GM19238 (cell line): ENCODE measurements around the gene CEACAM6.
"Not testable (repeated sequence)": the region's sequence is repeated elsewhere in the genome, so short reads cannot be mapped to it uniquely, and the experiment has no call there.

Experiments used
- DNase-seq: peaks from one replicate; pipeline ENCODE4 v3.0.0; 2011; ENCODE audit warnings: low spot score; ENCODE audit not compliant: insufficient read length

The CEACAM6 gene

GRCh38 chr19:41755328-41755913 lies at the start of gene CEACAM6:
Gene CEACAM6, plus strand, starts transcription at chr19:41755530. Its CDS starts 109 bp downstream, at chr19:41755639.
- DNase-seq, result no peak

GRCh38 chr19:41706741-41707501 lies 48.4 kb upstream of the CEACAM6 start:
- peak; percentile 75 for DNase-seq

DNA sequence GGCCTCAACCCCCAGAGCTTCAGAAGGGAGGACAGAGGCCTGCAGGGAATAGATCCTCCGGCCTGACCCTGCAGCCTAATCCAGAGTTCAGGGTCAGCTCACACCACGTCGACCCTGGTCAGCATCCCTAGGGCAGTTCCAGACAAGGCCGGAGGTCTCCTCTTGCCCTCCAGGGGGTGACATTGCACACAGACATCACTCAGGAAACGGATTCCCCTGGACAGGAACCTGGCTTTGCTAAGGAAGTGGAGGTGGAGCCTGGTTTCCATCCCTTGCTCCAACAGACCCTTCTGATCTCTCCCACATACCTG lies 47.9 kb upstream of the CEACAM6 start:
- DNase-seq, result no peak

- DNase-seq, result no peak
Measured at GRCh38 chr19:41707871-41708371, 47.4 kb upstream of the CEACAM6 start.

- no peak for DNase-seq
Measured at GRCh38 chr19:41708481-41708880, 46.8 kb upstream of the CEACAM6 start, which contains the start of gene CEACAM5. Gene CEACAM5, plus strand, starts transcription at chr19:41708626. Its CDS starts 106 bp downstream, at chr19:41708732.

- DNase-seq, result not testable (repeated sequence)
Measured at GRCh38 chr19:41709516-41709915, 45.8 kb upstream of the CEACAM6 start.

GRCh38 chr19:41709951-41710645 lies 45.2 kb upstream of the CEACAM6 start:
- no peak for DNase-seq

- DNase-seq, result no peak
Measured at GRCh38 chr19:41711376-41712261, 43.7 kb upstream of the CEACAM6 start.

DNA sequence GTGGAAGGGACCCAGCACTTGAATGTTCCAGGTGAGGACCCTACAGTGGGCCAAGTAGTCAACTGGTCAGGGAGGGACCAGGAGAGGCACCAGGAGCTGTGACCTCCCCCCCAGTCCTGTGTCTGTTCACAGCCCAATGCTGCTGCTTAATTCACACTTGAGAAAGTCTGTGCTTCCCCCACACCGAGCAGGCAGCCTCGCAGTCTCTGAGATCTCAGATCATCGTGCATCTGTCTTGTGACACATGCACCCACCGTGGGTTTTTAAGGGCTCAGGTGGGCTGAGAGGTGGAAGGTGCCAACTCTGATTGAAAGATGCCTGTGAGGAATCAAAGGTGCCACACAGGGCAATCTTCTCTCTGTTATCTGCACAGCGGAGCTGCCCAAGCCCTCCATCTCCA lies 40.7 kb upstream of the CEACAM6 start:
- DNase-seq, result no peak

DNA sequence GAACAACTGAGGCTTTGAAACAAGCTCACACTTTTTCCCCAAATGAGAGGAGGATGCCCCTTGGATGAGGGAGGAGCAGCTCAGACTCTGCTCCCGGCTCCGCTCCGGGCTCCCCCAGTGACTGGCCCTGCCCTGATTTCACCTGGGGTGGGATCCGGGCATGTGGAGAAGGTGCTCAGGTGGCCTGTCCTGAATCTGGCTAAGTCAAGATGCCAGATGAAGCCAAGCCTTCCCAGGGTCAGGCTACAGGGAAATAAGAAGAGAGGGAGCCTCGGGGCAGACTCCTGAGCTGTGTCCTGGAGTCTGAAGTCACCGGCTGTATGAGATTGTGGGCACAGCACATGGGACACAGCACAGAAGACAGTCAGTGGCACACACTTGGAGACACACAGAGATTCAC lies 36.6 kb upstream of the CEACAM6 start:
- DNase-seq, result no peak

DNA sequence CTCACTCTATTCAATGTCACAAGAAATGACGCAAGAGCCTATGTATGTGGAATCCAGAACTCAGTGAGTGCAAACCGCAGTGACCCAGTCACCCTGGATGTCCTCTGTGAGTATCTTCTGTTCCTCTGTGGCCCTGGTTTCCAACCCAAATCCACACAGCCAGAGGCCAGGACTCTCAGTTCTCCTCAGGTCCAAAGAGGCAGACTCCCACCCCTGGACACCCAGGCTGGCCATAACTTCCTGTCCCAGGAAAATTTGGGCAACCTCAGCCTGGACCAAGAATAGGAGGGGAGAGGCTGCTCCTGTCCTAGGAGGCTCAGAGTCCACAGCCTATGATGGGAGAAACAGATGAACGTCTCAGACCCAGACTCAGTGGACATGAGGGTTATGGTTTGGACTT lies 35.2 kb upstream of the CEACAM6 start:
- no peak for DNase-seq

GRCh38 chr19:41726493-41726892 lies 28.8 kb upstream of the CEACAM6 start:
- no peak for DNase-seq

DNA sequence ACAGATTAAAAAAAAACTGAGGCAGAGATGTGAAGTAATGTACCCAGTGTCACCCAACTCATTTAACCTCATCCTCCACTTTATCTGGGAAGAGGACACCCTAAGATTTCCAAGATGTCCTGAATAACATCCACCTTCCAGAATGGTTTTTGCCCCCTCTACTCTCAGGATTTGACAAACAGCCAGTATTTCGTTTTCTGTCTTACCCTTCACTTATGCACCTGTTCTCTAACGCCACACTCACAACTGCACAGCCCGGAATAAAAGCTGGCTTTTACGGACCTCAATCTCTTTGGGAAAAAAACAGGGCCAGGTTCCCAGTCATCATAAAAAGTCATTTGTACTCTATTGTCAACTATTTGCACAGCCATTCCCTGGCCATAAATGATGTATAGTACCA lies 21.2 kb upstream of the CEACAM6 start:
- no peak for DNase-seq

GRCh38 chr19:41734585-41734984 lies 20.7 kb upstream of the CEACAM6 start:
- DNase-seq, result no peak

- DNase-seq, result no peak
Measured at GRCh38 chr19:41735071-41735600, 20.2 kb upstream of the CEACAM6 start.

DNA sequence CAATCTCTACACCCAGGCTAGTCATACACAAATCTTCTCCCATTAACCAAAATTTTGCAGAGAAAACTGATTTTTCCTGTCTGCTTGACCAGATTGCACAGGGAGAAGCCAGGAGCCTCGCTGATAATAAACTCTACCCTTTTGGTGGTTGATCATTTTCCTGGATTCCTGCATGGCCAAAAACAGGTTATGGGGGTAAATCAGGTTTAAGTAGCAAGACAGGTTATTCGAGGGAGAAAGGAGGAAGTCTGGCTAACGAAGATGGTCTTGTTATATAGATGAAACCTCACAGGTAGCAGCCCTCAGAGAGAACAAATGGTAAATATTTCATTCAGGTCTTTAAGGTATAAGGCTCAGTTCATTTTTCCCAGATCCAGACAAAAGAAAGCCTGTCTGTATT lies 16.0 kb upstream of the CEACAM6 start:
- DNase-seq, result no peak

DNA sequence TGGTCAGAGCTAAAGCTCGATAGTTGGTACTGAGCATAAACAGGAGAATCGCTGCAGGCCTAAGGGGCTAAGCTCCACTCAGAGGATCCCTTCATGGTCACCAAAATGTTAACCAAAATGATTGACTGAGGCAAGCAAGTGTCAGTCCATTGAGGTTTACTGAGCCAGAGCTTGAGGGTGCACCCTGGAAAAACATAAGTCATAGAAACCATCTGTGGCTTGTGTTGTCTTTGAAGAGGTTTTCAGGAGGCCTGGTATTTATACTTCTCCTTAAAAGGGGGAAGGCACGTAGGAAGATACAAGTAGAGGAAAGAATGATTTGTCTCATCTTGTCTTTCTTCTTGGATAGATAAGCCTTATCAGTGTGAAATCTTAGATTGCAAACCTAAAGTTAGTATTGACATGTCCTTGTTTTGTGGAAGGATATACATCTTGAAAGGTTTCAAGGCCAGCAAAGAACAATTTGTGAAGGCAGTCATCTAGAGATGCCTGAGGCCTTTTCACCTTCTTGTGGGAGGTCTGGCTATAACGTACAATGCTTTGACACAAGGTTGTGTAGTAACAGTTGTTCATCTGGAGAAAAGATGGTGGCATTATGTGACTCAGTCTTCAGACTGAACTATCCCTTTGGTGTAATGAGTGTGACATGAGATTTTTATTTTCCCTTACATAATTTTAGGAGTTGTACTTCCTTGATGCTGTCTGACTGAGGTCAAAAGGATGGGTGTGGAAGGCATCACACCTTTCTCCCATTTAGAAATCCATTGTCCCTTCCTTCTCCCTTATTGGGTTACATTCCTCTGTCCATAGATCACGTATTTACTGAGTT lies 14.7 kb upstream of the CEACAM6 start:
- no peak for DNase-seq

DNA sequence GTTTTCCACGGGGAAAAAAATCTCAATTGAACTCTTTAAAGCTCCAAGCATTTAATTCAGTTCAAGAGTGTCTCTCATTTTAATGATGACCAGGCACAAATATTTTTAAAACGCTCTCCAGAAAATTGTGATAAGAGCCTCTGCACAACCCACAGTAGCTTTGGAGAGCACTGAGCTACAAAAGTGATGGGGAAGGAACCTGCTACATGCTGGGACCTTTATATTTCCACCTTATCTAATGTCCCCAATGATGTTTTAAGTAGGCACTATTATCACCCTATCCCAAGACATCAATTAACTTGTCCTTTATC lies 14.1 kb upstream of the CEACAM6 start:
- DNase-seq, result no peak

GRCh38 chr19:41744850-41745249 lies 10.5 kb upstream of the CEACAM6 start:
- DNase-seq, result no peak

DNA sequence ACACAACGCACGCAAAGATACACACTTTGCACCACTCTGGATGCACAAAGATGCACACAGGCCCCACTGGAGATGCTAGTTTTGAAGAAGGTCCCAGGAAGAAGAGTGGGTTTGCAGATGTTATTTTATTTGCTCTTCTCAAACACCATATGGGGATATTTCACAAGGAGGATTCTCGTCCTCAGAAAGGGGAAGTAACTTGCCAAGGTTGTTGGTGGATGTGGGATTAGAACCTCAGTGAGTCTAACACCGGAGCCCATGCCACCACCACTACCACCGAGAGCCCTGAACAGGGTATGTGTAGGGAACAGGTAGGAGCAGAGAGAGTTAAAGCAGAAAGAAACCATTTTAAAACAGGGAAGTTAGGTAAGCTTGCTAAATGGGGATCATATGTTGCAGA lies 9.6 kb upstream of the CEACAM6 start:
- no peak for DNase-seq
